ENCODE results near the gene RAB44. TPM values are rescaled to one million over a fixed set of nuclear protein-coding genes. Genes with fewer than 3 reads are reported as not detected.

Gene RAB44
- total and polyA plus RNA-seq, 2 of the 13 experiments (the other 11 are each of a cell fraction or from before 2014, with no cell fraction given): not detected

GRCh38 chr6:36662380-36662779, 35.2 kb upstream of the RAB44 start (continued):
- TF ChIP-seq PBX3 (CRISPR knock-in tag; IDR thresholded peaks at IDR 0.05; ENCODE audit: borderline replicate concordance) (no peak), ZNF570 (CRISPR knock-in tag; IDR thresholded peaks at IDR 0.05; ENCODE audit: borderline replicate concordance) (no peak), ZNF350 (CRISPR knock-in tag; IDR thresholded peaks at IDR 0.05; ENCODE audit: borderline replicate concordance, low read depth) (no peak), ZNF543 (CRISPR knock-in tag; IDR thresholded peaks at IDR 0.05) (no peak), BCL3 (CRISPR knock-in tag; IDR thresholded peaks at IDR 0.05) (0 out of 2 replicates have a peak, but pooled peaks have one; percentile 13), ZNF788 (CRISPR knock-in tag; IDR thresholded peaks at IDR 0.05; ENCODE audit: borderline replicate concordance) (peak; percentile 6; the same call in 1 of the 2 replicates), AFF4 (CRISPR knock-in tag; IDR thresholded peaks at IDR 0.05) (no peak), NR0B2 (CRISPR knock-in tag; IDR thresholded peaks at IDR 0.05) (0 out of 2 replicates have a peak, but pooled peaks have one; percentile 2), SNAI1 (CRISPR knock-in tag; IDR thresholded peaks at IDR 0.05; ENCODE audit: borderline replicate concordance) (no peak), ZNF616 (CRISPR knock-in tag; IDR thresholded peaks at IDR 0.05; ENCODE audit: low read depth) (no peak), SMAD1 (CRISPR knock-in tag; IDR thresholded peaks at IDR 0.05; ENCODE audit: borderline replicate concordance, low read depth) (no peak), U2AF2 (IDR thresholded peaks at IDR 0.05; ENCODE audit: low read depth, low read length) (no peak), ZNF781 (CRISPR knock-in tag; IDR thresholded peaks at IDR 0.05; ENCODE audit: borderline replicate concordance, not compliant biosample characterization) (no peak), REST (IDR thresholded peaks at IDR 0.05; ENCODE audit: borderline replicate concordance in 1 of 2, low read depth in 1 of 2, low read length in 2 of 2) (no peak), CAMTA2 (CRISPR knock-in tag; IDR thresholded peaks at IDR 0.05; ENCODE audit: borderline replicate concordance) (0 out of 2 replicates have a peak, but pooled peaks have one; percentile 17), WIZ (CRISPR knock-in tag; IDR thresholded peaks at IDR 0.05) (no peak), FOXC1 (CRISPR knock-in tag; IDR thresholded peaks at IDR 0.05; ENCODE audit: borderline replicate concordance) (no peak), KDM6A (CRISPR knock-in tag; IDR thresholded peaks at IDR 0.05; ENCODE audit: low read depth) (no peak), NBN (conservative IDR thresholded peaks at IDR 0.05) (no peak)
